HG03432 (cell line): ENCODE measurements around the gene MPP1.

Experiments
- ATAC-seq: cut with Tn5 transposase; IDR thresholded peaks from one replicate; pipeline ENCODE4 v1.9.1; 2021; ENCODE audit warnings: mild to moderate bottlenecking, moderate library complexity; ENCODE audit not compliant: unreplicated experiment

The MPP1 gene

DNA sequence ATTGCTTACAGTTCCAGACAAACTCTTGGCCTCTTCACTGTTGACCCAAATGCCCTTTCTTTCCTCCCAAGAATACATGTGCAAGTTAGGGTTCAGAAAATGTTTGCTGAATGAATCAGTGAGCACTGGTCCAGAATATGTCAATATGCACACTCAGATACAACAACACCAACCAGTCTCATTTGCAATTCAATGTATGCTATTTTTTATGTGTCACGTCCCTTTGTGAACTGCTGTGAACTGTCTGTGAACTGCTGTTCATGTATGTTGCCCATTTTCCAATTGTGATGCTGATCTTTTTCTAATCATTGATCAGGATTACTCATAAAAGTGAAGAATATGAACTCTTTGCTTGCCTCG, 72.2 kb downstream of the MPP1 start:
- ATAC-seq: no peak

DNA sequence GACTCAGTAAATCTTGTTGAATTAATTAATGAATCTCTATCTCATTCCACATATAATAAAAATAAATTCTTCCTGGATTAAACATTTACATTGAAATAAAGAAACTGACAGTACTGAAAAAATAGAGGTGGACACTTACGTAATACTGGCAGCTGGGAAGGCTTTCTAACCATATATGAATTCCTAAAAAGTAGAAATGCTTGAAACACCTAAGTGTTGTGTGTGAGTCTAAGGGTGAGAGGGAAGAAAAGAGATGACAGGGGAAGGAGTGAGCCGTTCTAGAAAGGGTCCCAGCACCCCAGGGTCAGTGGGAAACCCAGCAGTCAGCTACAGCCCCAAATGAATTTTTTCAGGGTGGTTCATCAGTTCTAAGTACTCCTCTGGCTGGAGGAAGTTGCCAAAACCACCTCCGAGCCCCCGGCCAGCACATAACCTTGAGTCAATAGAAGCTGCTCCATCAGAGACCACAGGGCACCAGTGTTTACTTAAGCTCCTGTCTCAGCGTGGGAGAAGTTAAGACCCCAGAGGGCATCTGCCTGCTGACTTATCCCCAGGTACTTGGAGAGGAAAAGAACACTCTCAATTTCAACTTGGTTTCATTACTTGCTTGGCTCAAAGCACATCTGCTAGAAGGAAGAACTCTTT, 72.7 kb downstream of the MPP1 start:
- no peak for ATAC-seq

DNA sequence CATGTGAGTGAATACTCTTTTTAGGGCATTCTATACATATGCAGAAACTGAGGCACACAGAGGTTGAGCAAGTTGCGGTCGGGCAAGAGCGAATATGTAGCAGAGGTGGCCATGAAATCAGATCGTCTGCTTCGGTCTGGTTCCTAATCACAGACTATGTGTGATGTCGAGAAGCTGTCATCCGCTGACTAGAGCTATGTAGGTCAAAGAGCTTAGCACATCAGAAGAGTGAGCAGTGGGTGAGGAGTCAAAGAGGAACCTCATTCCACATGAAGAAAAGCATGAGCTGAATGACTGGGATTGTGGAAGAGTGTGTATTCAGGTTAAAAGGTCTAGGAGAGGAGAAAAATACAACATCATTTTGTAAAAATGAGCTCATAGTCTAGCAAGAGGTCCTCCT, 73.4 kb downstream of the MPP1 start:
- no peak for ATAC-seq

GRCh38 chrX:154731184-154731583, 74.1 kb downstream of the MPP1 start:
- no peak for ATAC-seq

DNA sequence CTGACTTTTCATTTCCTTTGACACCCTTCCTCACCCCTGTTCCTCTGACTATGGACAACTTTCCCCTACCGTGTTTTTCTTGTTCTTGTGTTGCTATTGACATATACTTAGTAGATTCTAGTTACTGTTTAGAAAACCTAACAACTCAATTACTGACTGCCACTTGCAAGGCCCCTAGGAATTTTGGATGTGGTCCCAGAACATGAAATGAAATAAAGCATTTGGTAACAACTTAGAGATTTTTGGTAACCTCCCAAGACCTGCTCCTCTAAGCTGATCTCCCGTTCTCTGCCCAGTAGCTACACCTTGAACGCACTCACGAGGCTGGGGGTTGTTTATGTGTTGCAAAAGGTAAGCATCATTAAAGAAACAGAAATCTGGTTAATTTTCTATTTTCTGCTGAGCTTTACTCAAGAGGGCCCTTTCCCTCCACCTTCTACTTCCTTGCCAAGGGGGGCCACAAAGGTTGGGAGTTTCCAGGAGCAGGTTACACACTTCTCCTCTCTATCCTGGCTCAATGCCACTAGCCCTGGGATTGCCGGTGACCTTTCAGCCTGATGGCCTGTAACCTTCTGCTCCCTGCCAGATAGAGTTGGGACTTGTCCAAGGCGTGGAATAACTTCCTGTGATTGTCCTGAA, 74.9 kb downstream of the MPP1 start:
- ATAC-seq: no peak

- no peak for ATAC-seq
Measured at GRCh38 chrX:154729439-154729838, 75.8 kb downstream of the MPP1 start.
